ENCODE results near the gene PARD6G.

The PARD6G gene

GRCh38 chr18:80198391-80198790 lies 48.9 kb downstream of the PARD6G start:
- peaks cover 21% of the 10 kb centered on the region for H3K4me1 ChIP-seq (ENCODE audit: control insufficient read depth, insufficient read depth, low read depth, low read length)
- no peak overlapping the region for H2AFZ ChIP-seq (ENCODE audit: low read depth, low read length)
- H3K36me3 ChIP-seq (ENCODE audit: control insufficient read depth in 1 of 2, insufficient read depth in 2 of 2, low read depth in 1 of 2, low read length in 2 of 2), result peaks cover 0 to 9% of the 10 kb centered on the region in 2 experiments
- no peak overlapping the region for H2BK12ac ChIP-seq (ENCODE audit: low read length in 2 of 2)
- H3K23ac ChIP-seq (ENCODE audit: low read length in 2 of 2), result no peak overlapping the region
- no peak for DNase-seq
- H3K14ac ChIP-seq (ENCODE audit: low read length in 2 of 2), result no peak overlapping the region
- no peak overlapping the region for H2BK120ac ChIP-seq (ENCODE audit: low read depth, low read length)
- no peak overlapping the region for H3K4ac ChIP-seq (ENCODE audit: low read depth in 1 of 2, low read length in 2 of 2)
- no peak overlapping the region for H3K27ac ChIP-seq (ENCODE audit: low read length, poor library complexity, severe bottlenecking)
- H2BK15ac ChIP-seq (ENCODE audit: low read depth, poor library complexity, severe bottlenecking), result no peak overlapping the region
- H2BK5ac ChIP-seq (ENCODE audit: low read depth, low read length, poor library complexity, severe bottlenecking), result no peak overlapping the region
- H4K91ac ChIP-seq (ENCODE audit: low read length), result no peak overlapping the region
- H3K9me3 ChIP-seq (ENCODE audit: control insufficient read depth, low read length), result no peaks in the 10 kb centered on the region
- no CpG with 5 or more reads among the region's 1 CpG for WGBS
- H3K27me3 ChIP-seq (ENCODE audit: control insufficient read depth in 1 of 2, insufficient read depth in 1 of 2, low read length in 2 of 2), result peaks cover 0 to 8% of the 10 kb centered on the region in 2 experiments
- no peak overlapping the region for H3K18ac ChIP-seq (ENCODE audit: low read depth in 1 of 2, low read length in 2 of 2)
- H2AK5ac ChIP-seq (ENCODE audit: low read length, severe bottlenecking), result no peak overlapping the region
- H3K4me3 ChIP-seq (ENCODE audit: insufficient read depth in 1 of 2, low read depth in 1 of 2, low read length in 2 of 2), result no peak overlapping the region
- no peak overlapping the region for H3K9ac ChIP-seq (ENCODE audit: low read length)
- H3K4me2 ChIP-seq (ENCODE audit: low read length, poor library complexity, severe bottlenecking), result no peak overlapping the region
- H3K79me1 ChIP-seq (replicated peaks; ENCODE audit: low read length, poor library complexity, severe bottlenecking), result peaks cover 4% of the 10 kb centered on the region
- H4K8ac ChIP-seq (ENCODE audit: low read length), result no peak overlapping the region

GRCh38 chr18:80197528-80197927 lies 49.8 kb downstream of the PARD6G start:
- peaks cover 21% of the 10 kb centered on the region for H3K4me1 ChIP-seq (ENCODE audit: control insufficient read depth, insufficient read depth, low read depth, low read length)
- no peak overlapping the region for H3K4me3 ChIP-seq (ENCODE audit: insufficient read depth in 1 of 2, low read depth in 1 of 2, low read length in 2 of 2)
- H4K8ac ChIP-seq (ENCODE audit: low read length), result no peak overlapping the region
- 53% methylated on average over 4 of the region's 4 CpGs for WGBS
- H2AFZ ChIP-seq (ENCODE audit: low read depth, low read length), result no peak overlapping the region
- H3K9ac ChIP-seq (ENCODE audit: low read length), result no peak overlapping the region
- H3K79me1 ChIP-seq (replicated peaks; ENCODE audit: low read length, poor library complexity, severe bottlenecking), result peaks cover 7% of the 10 kb centered on the region
- H3K18ac ChIP-seq (ENCODE audit: low read depth in 1 of 2, low read length in 2 of 2), result no peak overlapping the region
- no peak overlapping the region for H3K14ac ChIP-seq (ENCODE audit: low read length in 2 of 2)
- H4K91ac ChIP-seq (ENCODE audit: low read length), result no peak overlapping the region
- H3K23ac ChIP-seq (ENCODE audit: low read length in 2 of 2), result no peak overlapping the region
- H3K9me3 ChIP-seq (ENCODE audit: control insufficient read depth, low read length), result no peaks in the 10 kb centered on the region
- DNase-seq, result peak; percentile 58
- H2AK5ac ChIP-seq (ENCODE audit: low read length, severe bottlenecking), result no peak overlapping the region
- H3K27ac ChIP-seq (ENCODE audit: low read length, poor library complexity, severe bottlenecking), result no peak overlapping the region
- no peak overlapping the region for H3K4me2 ChIP-seq (ENCODE audit: low read length, poor library complexity, severe bottlenecking)
- H2BK120ac ChIP-seq (ENCODE audit: low read depth, low read length), result no peak overlapping the region
- peaks cover 0 to 15% of the 10 kb centered on the region in 2 experiments for H3K36me3 ChIP-seq (ENCODE audit: control insufficient read depth in 1 of 2, insufficient read depth in 2 of 2, low read depth in 1 of 2, low read length in 2 of 2)
- no peak overlapping the region for H2BK5ac ChIP-seq (ENCODE audit: low read depth, low read length, poor library complexity, severe bottlenecking)
- peaks cover 0 to 8% of the 10 kb centered on the region in 2 experiments for H3K27me3 ChIP-seq (ENCODE audit: control insufficient read depth in 1 of 2, insufficient read depth in 1 of 2, low read length in 2 of 2)
- no peak overlapping the region for H2BK15ac ChIP-seq (ENCODE audit: low read depth, poor library complexity, severe bottlenecking)
- H3K4ac ChIP-seq (ENCODE audit: low read depth in 1 of 2, low read length in 2 of 2), result no peak overlapping the region
- H2BK12ac ChIP-seq (ENCODE audit: low read length in 2 of 2), result no peak overlapping the region

DNA sequence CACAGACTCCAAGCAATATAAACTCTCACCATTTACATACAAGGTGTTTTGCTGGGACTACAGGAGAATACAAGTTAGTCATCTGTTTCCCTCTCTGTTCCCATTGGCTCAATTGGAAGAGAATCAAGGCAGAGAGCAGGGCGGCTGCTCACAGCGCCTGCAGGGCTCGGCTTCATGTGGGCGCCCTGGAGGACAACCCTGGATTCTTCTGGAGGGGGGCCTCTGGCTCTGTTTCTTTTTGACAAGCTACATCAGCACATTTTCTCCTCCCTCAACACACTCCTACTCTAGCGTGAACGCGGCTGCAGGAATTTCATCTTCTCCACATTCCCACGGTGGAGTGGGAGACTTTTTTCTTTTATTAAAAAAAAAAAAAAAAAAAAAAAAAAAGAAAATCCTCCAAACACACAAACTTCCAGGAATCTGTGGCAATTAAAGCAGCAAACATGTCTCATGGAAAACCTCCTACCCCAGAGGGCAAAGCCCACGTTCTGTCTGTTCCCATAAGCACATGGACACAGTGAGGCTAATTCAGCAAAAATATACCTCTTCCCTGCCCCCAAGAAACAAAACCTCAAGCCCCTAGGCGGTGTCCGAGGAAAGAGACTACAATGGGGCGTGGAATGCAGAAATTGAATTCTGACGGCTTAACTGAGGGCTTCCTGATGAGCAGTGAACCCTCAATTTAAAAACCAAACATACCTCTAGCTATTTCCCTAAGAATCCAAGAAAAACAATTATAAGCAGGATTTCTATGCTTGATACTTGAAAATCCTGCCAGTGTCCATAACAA lies 50.6 kb downstream of the PARD6G start:
- WGBS, result 59% methylated on average over 10 of the region's 13 CpGs

GRCh38 chr18:80194874-80195570 lies 52.3 kb downstream of the PARD6G start:
- Histone ChIP-seq H3K4ac (ENCODE audit: low read depth in 1 of 2, low read length in 2 of 2) (no peak overlapping the region), H3K27ac (ENCODE audit: low read length, poor library complexity, severe bottlenecking) (no peak overlapping the region), H3K18ac (ENCODE audit: low read depth in 1 of 2, low read length in 2 of 2) (no peak overlapping the region), H2AK5ac (ENCODE audit: low read length, severe bottlenecking) (no peak overlapping the region), H3K9ac (ENCODE audit: low read length) (no peak overlapping the region), H3K4me3 (ENCODE audit: insufficient read depth in 1 of 2, low read depth in 1 of 2, low read length in 2 of 2) (no peak overlapping the region), H3K14ac (ENCODE audit: low read length in 2 of 2) (no peak overlapping the region), H3K36me3 (ENCODE audit: control insufficient read depth in 1 of 2, insufficient read depth in 2 of 2, low read depth in 1 of 2, low read length in 2 of 2) (peaks cover 0 to 10% of the 10 kb centered on the region in 2 experiments), H3K23ac (ENCODE audit: low read length in 2 of 2) (no peak overlapping the region), H3K4me2 (ENCODE audit: low read length, poor library complexity, severe bottlenecking) (no peak overlapping the region), H3K4me1 (ENCODE audit: control insufficient read depth, insufficient read depth, low read depth, low read length) (peaks cover 3% of the 10 kb centered on the region), H4K91ac (ENCODE audit: low read length) (no peak overlapping the region), H2BK12ac (ENCODE audit: low read length in 2 of 2) (no peak overlapping the region), H2BK5ac (ENCODE audit: low read depth, low read length, poor library complexity, severe bottlenecking) (no peak overlapping the region), H3K27me3 (ENCODE audit: control insufficient read depth in 1 of 2, insufficient read depth in 1 of 2, low read length in 2 of 2) (peaks cover 0 to 12% of the 10 kb centered on the region in 2 experiments), H4K8ac (ENCODE audit: low read length) (no peak overlapping the region), H2AFZ (ENCODE audit: low read depth, low read length) (no peak overlapping the region), H3K79me1 (replicated peaks; ENCODE audit: low read length, poor library complexity, severe bottlenecking) (peaks cover 7% of the 10 kb centered on the region), H3K9me3 (ENCODE audit: control insufficient read depth, low read length) (no peaks in the 10 kb centered on the region), H2BK120ac (ENCODE audit: low read depth, low read length) (no peak overlapping the region), H2BK15ac (ENCODE audit: low read depth, poor library complexity, severe bottlenecking) (no peak overlapping the region)
- WGBS, result 91% methylated on average over 14 of the region's 15 CpGs
- DNase-seq, result no peak

More for the DNA sequence above, 50.6 kb downstream of the PARD6G start:
- H2BK15ac ChIP-seq (ENCODE audit: low read depth, poor library complexity, severe bottlenecking), result no peak overlapping the region
- no peak overlapping the region for H3K23ac ChIP-seq (ENCODE audit: low read length in 2 of 2)
- H3K4ac ChIP-seq (ENCODE audit: low read depth in 1 of 2, low read length in 2 of 2), result no peak overlapping the region
- no peak overlapping the region for H3K9ac ChIP-seq (ENCODE audit: low read length)
- H3K27me3 ChIP-seq (ENCODE audit: control insufficient read depth in 1 of 2, insufficient read depth in 1 of 2, low read length in 2 of 2), result peaks cover 0 to 11% of the 10 kb centered on the region in 2 experiments
- no peak overlapping the region for H2BK12ac ChIP-seq (ENCODE audit: low read length in 2 of 2)
- H3K27ac ChIP-seq (ENCODE audit: low read length, poor library complexity, severe bottlenecking), result no peak overlapping the region
- no peak overlapping the region for H2AK5ac ChIP-seq (ENCODE audit: low read length, severe bottlenecking)
- no peak overlapping the region for H4K91ac ChIP-seq (ENCODE audit: low read length)
- H2BK5ac ChIP-seq (ENCODE audit: low read depth, low read length, poor library complexity, severe bottlenecking), result no peak overlapping the region
- DNase-seq, result peak; percentile 70
- no peak overlapping the region for H3K4me3 ChIP-seq (ENCODE audit: insufficient read depth in 1 of 2, low read depth in 1 of 2, low read length in 2 of 2)
- H3K4me2 ChIP-seq (ENCODE audit: low read length, poor library complexity, severe bottlenecking), result peak overlapping the region; percentile 40
- peaks cover 7% of the 10 kb centered on the region for H3K79me1 ChIP-seq (replicated peaks; ENCODE audit: low read length, poor library complexity, severe bottlenecking)
- H3K18ac ChIP-seq (ENCODE audit: low read depth in 1 of 2, low read length in 2 of 2), result no peak overlapping the region
- H3K9me3 ChIP-seq (ENCODE audit: control insufficient read depth, low read length), result no peaks in the 10 kb centered on the region
- no peak overlapping the region for H3K14ac ChIP-seq (ENCODE audit: low read length in 2 of 2)
- no peak overlapping the region for H2BK120ac ChIP-seq (ENCODE audit: low read depth, low read length)
- no peak overlapping the region for H2AFZ ChIP-seq (ENCODE audit: low read depth, low read length)
- H4K8ac ChIP-seq (ENCODE audit: low read length), result no peak overlapping the region
- peaks cover 20% of the 10 kb centered on the region for H3K4me1 ChIP-seq (ENCODE audit: control insufficient read depth, insufficient read depth, low read depth, low read length)
- peaks cover 0 to 17% of the 10 kb centered on the region in 2 experiments for H3K36me3 ChIP-seq (ENCODE audit: control insufficient read depth in 1 of 2, insufficient read depth in 2 of 2, low read depth in 1 of 2, low read length in 2 of 2)
